Dermis blood vessel endothelial cell (primary cell): Measurements from ENCODE around the gene KCNA1. TPM values are rescaled to one million over a fixed set of nuclear protein-coding genes. Genes with fewer than 3 reads are reported as not detected.
"Not testable (repeated sequence)": the region's sequence is repeated elsewhere in the genome, so short reads cannot be mapped to it uniquely, and the experiment has no call there.

Source experiments
- DNase-seq: peaks from one replicate; pipeline ENCODE4 v3.0.0; 2010
- total RNA-seq: library from RNA; depleted of rRNA; stranded (reverse); fragments of >200 nt; gene quantifications from 2 replicates; pipeline ENCODE4 v1.2.3, GENCODE V29; 2014

The KCNA1 gene
- under 0.01 TPM in 1 of 2 replicates, not detected in the other for total RNA-seq

- DNase-seq = peak; percentile 18
These were observed at the start of gene KCNA1 for GRCh38 chr12:4909734-4910501. Gene KCNA1 (plus strand): TSS chr12:4909905. CDS start chr12:4911379, 1,474 bp downstream.

- DNase-seq = no peak
These were observed 49.0 kb upstream of the KCNA1 start for GRCh38 chr12:4860741-4861140.

- DNase-seq = no peak
These were observed 46.9 kb upstream of the KCNA1 start for GRCh38 chr12:4862809-4863208.

GRCh38 chr12:4864575-4864974 lies 45.1 kb upstream of the KCNA1 start:
- no peak for DNase-seq

DNA sequence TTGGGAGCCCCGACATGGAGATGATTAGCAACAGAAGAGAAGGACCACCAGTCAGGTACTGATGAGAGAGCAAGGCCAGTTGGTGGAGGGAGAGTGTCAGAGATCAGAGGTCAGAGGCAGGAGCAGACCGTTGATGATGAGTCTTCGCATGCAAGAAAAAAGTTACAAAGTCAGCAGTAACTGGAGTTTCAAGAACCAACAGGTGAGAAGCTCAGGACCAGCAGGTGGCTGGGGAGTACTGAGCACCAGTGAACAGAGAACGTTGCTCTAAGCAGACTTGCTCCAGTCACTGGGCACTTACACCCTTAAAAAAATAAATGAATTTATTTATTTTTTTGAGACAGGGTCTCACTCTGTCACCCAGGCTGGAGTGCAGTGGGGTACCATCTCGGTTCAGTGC lies 44.5 kb upstream of the KCNA1 start:
- no peak for DNase-seq

GRCh38 chr12:4866299-4866698 lies 43.4 kb upstream of the KCNA1 start:
- DNase-seq = no peak

- DNase-seq = no peak
These were observed 42.3 kb upstream of the KCNA1 start for GRCh38 chr12:4867384-4867783.

GRCh38 chr12:4870423-4870822 lies 39.3 kb upstream of the KCNA1 start:
- DNase-seq = no peak

GRCh38 chr12:4871514-4871913 lies 38.2 kb upstream of the KCNA1 start:
- DNase-seq = no peak

DNA sequence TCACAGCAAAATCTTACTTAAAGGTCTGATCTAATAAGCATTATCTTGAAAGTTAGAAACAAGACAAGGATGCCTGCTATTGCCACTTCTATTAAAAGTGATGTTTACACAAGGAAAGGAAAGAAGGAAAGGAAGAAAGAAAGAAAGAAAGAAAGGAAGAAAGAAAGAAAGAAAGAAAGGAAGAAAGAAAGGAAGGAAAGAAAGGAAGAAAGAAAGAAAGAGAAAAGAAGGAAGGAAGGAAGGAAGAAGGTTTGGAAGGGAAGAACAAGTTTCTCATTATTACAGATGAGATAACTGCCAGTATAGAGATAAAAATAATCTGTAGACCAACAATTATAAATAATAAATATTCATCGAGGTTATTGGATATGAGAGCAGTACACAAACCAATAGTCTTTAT lies 35.8 kb upstream of the KCNA1 start:
- no peak for DNase-seq

GRCh38 chr12:4874671-4875070 lies 35.0 kb upstream of the KCNA1 start:
- DNase-seq = no peak

- not testable (repeated sequence) for DNase-seq
These were observed 30.2 kb upstream of the KCNA1 start for GRCh38 chr12:4879481-4879880.

- DNase-seq = no peak
These were observed 28.2 kb upstream of the KCNA1 start for GRCh38 chr12:4881266-4882064.

DNA sequence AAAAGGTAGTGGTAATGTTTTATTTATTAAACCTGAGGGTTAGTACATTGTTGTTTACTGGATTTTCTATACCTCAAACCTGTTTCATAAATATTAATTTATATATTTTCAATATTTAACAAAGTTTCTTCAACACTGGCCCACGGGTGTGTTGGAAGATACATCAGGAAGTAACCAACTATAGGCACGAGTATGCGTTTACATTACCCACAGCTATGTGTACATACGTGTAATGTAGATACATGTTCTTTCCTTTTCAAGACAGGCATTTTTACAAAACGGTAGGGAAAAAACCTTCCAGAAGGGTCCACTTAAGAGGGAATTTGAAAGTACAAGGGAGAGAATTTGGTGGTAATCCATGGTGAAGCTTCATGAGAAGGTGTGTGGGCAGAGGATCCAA lies 17.8 kb upstream of the KCNA1 start:
- DNase-seq = no peak

GRCh38 chr12:4892418-4892817 lies 17.3 kb upstream of the KCNA1 start:
- no peak for DNase-seq

DNA sequence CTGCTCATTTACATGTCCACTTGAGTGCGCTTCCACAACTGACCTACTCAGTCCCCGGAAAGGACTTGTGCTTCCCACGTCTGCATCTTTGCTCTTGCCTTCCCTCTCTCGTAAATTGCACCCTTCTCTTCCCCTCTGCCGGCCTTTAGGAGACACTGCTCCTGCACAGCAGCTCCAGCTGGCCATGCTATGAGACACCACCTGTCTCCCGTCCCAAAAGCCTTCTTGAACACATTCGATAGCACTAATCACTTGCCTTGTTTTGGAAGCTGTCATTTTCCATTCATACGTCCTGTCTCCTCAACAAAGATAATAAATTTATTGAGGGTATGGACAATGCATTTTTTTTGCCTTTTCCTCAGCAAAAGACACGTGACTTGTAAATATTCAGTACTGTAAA lies 15.7 kb upstream of the KCNA1 start:
- DNase-seq = no peak

DNA sequence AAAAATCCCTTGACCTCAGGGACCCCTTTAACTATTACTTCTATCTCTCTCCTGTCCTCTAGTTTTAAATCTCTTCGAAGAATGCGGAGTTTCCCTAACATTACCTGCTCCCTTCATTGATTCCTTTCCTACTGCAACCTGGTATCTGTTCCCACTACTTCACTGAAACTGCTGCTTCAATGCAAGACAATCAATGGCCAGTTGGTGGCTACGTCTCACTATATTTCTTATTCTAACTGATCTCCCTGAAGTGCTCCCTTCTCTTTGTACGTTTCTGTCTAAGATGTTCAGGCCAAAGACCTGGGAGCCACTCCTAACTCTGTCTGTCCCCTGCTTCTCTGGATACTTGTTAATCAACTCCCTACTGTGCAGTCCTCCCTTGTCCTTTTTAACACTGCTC lies 10.3 kb upstream of the KCNA1 start:
- DNase-seq = no peak

DNA sequence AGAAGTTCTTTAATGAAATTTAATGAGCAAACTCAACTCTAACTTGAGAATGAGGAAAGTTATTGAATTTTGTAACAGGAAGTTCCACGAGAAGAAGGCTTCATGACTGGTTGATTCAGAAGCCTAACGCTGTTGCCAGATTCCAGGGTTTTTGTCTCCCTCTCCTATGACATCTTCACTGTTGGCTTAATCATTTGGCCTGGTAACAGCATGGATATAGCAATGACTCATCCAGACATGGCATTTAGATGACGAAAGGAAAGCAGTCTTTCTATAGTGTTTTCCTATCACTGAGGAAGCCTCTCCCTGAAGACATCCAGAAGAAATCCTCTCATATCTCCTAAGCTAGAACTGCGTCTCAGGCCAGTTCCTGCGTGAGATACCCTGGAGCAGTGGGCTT lies 9.4 kb upstream of the KCNA1 start:
- DNase-seq = no peak

- DNase-seq = no peak
These were observed 4.4 kb upstream of the KCNA1 start for GRCh38 chr12:4905316-4905715.

DNA sequence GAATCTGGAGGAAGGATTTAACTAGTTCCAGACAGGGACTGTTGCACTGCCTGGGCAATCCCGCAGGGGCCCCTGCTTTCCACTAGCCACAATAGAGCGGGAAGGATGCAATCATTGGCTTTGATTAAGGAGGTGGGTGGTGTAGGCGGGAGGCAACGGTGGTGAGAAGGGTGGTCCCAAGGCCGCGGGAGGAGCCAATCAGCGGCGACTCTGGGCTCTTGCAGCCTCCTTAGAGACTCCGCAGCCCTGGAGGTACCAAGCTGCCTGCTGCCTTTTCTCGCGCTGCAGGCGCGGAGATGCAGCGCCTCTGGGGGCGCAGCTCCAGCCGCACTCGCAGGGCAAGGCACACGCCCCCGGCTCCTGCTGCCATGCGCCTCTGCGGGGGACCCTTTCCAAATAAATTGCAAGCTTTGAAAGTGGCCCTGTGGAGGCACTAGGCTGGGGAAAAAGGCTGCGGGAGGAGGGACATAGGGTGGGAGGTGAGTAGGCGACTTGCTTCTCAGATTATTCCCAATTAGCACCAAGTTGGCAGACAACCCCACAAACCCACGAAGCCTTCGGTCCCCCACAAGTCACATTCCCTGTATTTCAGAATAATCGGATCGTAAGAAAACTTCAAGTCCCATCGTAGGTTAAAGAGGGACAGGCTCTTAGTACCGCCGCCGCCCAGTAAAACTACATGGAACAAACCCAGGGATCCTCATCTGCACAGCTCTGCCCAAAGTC lies 858 bp upstream of the KCNA1 start:
- DNase-seq = no peak

- no peak for DNase-seq
These were observed 333 bp upstream of the KCNA1 start for GRCh38 chr12:4909410-4909733.

DNA sequence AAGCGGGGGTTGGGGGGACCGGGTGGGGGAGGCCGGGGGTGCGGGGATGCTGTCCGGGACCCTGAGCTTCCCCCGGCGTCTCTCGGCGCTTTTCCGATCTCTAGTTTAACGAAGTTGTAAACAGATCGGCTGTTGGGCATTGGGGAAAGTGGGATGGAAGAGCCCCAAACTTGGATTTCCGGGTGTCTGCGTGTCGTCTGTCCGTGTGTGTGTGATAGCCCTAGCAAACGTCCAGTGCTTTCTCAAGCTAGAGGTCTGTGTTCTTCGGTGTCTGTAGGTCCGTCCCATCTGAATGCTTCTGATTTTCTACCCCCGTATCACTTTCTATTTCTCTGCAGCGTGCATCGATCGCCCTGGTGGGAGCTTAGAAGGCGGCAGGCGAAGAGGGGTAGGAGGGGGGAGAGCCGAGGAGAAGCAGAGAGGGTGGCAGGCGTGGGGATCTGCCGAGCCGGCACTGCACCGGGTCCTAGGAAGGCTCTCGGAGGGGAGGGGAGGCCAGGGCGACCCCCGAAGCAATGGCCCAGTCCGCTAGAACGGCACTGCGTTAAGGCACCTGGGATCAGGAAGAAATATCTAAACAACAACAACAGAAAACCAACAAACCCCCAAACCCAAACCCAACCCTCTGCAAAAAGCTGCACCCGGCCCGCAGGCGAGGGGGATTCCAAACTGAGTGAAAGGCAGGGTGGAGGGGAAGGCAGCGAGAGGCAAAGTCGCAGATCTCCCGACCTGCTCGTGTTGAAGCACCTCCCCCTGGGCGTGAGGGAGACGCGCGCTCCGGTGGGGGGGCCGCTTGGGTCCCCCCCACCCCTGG lies 1.0 kb downstream of the KCNA1 start:
- no peak for DNase-seq
